ENCODE measurements around the gene NSMCE4A.
"Not testable (repeated sequence)": the region's sequence is repeated elsewhere in the genome, so short reads cannot be mapped to it uniquely, and the experiment has no call there.

NSMCE4A gene

DNA sequence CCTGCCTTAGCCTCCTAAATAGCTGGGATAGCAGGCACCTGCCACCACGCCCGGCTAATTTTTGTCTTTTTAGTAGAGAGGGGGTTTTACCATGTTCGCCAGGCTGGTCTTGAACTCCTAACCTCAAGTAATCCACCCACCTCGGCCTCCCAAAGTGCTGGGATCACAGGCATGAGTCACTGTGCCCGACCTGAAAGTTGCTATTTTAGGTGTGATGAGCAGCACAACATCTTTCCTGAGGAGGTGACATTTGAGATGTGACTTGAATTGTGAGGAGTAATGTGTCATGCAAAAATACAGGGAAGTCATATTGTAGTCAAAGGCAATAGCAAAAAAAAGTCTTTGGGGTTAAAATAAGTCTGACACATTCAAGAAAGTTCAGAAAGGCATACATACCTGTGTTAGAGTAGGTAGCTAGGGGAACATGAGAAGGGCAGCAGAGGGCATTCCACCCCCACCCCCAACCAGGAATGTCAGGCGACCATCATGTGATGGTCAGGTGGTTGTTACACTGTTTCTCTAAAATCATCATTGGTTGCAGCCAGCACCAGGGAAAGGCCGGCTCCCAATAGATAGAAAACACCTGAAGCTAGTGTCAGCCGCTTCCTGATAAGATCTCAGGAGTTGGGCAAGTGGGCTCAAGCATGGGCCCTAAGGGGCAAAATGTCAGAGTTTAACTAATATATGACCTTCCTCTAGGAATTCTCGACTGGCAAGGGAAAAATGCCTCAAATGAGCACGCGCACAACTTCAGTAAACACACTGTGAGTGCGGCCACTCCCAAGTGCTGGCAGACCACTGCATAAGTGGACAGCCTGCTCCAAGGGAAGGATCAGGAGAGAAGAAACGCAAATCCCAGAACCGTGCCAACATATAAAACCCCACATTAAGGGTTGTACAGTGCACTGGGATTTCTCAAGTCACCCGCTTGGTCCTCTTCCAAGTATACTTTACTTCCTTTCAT, 13.6 kb upstream of the NSMCE4A start, which contains the start of gene TACC2:
Gene TACC2, plus strand, starts transcription at position 803 of the 964 bp plus-strand sequence. CDS start 32,819 bp downstream, outside the sequence.
- no peak for DNase-seq

DNA sequence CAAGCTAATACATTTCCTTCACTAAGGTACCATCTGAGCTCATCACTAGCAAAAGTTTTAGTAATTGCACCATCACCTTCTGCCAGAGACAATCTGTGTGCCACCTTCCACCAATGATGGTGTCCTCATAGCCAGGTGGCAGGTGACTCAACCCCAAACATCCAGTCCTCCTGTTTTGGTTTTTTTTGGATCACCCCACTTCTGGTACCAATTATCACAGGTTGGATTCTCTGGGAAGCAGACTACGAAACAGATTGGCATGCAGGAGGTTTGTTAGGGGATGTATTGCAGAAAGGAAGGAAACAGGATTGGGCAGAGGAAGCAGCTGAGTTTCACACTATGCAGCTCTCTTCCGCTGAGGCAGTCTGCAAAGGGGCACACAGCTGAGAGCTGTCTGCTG, 9.4 kb upstream of the NSMCE4A start:
- DNase-seq, result no peak

DNA sequence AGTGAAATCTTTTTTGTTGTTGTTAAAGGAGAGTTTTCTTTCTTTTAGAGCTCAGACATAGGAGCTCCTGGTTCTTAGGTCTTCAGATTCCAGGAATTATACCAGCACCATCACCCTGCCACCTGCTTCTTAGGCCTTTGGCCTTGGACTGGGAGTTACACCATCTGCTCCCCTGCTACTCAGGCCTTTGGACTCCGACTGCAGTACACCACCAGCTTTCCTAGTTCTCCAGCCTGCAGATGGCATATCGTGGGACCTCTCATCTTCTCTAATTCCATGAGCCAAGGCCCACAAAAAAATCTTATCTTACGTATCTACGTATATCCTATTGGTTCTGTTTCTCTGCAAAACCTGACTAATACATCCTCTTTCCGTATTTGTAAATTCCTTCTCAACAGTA, 8.8 kb upstream of the NSMCE4A start:
- no peak for DNase-seq

DNA sequence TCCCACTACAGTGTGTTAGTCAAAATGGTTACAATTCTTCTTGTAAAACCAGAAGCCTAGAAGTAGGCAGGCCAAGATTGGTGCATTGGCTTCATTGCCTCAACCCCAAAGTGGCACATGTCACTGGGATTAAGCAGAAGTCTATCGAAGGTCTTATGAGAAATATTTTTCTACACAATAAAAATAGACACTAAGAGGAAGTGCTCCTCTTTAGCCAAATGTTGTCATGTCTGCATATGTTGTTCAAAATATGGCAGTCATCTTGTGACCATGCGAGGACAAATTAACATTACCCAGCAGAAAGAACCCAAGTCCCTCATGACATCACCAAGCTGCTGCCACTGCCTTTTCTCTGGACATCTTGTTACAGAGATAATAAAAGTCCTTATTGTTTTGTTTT, 6.3 kb upstream of the NSMCE4A start:
- no peak for DNase-seq

DNA sequence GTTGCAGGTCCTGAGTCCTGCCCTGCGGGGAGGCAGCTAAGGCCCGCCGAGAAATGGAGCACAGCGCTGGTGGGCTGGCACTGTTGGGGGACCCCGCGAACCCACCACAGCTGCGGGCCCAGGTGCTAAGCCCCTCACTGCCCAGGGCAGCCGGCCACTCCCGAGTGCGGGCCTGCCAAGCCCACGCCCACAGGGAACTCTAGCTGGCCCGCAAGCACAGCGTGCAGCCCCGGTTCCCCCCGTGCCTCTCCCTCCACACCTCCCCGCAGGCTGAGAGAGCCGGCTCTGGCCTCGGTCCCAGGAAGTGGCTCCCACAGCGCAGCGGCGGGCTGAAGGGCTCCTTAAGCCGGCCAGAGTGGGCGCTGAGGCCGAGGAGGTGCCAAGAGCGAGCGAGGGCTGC, 3.5 kb upstream of the NSMCE4A start:
- no peak for DNase-seq

DNA sequence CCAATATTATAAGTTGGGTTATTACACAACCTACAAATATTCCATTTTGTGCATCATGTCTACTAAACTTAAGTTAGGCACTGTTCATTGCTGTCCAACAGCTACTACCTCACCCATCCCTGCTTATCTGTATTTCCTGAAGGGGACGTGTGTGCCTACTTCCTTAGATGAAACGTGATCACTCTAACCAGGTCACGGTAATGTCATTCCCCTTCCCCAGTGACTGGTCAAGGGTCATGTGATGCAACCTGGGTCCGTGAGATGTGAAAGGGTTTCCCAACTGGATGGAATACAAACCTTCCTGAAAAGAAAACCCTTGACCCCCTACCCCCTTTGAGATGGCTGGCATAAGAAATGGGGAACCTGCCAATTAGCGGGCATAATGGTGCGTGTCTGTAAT, 1.6 kb upstream of the NSMCE4A start:
- no peak for DNase-seq

DNA sequence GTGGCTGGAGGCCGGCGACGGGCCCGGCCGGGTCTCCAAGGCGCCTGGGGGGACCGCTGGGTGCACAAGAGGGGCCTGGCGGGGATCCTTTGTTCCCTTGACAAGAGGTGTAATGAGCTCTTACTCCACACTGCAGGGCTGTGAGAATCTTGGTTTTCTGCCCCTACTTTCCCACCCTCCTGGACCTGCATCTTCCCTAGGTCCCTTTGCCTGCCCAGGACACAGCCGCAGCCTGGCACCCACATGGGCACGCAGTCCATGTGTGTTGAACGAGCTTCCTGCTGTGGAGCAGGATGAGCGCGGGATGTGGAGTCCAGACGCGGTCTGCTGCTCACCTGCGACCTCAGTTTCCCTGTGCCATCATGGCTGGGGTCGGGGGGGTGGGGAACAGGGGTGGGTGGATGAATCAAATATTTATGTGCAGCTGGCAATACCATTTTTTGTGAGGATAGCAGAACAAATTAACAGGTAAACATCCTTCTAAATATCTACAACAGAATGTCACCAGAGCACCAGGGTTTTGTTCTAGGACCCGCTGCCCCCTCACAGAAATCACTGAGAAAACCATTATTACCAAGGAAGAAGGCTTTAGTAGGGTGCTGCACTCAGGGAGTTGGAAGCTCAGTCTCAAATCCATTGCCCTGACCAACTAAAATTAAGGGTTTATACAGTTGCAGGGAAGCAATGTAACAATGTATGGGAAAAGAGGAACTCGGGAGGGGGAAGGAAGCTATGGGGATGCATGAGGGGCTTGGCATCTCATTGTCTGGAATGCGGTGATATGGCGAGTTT, 474 bp upstream of the NSMCE4A start:
- no peak for DNase-seq

DNA sequence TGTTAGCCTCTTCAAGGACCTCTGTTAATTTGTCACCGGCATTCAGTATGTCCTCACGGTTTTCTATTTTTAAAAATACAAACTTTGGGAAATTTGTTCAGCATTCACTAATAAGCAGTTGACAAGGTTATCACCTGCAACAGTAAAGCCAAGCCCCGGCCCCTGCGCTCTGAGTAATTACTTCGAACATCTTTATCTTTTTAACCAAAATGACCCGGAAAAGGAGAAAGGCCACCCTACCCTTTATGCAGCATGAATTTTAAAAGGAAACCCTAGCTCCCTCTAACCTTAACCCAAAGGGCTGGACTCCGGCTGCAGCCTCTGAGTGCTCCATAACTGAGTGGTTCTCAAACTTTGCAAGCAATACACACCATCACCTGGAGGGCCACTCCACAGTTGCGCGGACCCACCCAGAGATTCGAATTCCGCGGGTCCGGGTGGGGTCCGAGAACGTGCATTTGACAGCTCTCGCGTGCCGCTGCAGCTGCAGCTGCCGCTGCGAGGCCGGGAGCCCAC, 940 bp downstream of the NSMCE4A start:
- DNase-seq, result no peak

DNA sequence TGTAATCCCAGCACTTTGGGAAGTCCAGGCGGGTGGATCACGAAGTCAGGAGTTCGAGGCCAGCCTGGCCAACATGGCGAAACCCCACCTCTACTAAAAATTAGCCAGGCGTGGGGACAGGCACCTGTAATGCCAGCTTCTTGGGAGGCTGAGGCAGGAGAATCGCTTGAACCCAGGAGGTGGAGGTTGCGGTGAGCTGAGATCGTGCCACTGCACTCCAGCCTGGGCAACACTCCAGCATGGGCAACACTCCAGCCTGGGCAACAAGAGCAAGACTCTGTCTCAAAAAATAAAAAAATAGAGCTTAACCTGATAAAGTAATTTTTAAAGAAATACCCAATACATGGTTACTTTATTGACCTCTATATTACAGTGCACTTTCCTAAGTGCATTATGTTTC, 5.9 kb downstream of the NSMCE4A start:
- DNase-seq, result not testable (repeated sequence)

DNA sequence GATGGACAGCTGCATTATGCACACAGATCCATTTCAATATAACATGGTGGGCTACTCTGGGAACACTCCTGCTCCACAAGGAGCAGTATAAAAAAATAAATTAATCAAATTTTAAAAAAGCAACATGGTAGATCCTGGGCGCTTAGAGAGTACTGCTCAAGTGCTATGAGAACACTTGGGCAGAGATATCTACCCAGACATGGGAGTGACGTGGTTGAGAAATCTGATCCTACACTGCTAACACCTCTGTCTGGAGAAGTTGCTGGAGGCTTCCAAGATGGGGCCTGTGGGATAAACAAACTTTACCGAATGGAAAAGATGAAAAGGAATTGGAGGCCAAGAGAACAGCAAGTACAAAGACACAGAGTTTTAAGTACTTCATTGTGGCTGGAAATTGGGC, 9.0 kb downstream of the NSMCE4A start:
- no peak for DNase-seq

DNA sequence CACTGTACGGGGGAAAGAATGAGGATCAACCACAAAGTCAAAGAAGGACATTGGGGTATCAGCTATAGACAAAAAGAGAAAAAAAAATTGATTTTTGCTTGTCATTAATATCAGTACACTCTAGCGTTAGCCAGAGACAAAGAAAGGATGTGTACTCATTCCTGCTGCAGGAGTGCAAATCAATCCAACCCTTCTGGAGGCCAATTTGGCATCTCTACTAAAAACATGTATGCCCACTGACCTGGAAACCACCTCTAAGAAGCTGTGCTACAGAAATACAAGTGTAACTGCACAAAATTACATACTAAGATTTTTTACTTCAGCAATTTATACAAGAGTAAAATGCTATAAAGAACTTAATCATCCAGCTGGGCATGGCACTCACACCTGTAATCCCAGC, 13.6 kb downstream of the NSMCE4A start:
- no peak for DNase-seq

DNA sequence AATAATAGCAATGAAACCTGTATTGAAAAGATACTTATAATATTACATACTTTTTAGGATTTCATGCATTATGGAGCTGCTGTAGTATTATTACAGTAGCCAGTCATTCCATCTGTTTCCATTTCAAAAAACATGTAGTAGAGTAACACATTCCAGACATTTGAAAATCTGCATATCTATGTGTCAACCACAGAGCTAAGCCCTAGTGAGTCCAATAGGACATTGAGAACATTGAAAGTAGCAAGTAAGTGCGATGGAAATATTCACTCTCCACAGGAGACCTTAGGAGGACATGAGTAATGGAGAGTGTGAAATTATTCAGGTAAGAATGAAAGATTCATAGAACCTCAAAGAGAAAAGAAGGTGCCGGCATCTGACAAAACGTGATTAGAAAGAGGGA, 15.3 kb downstream of the NSMCE4A start:
- no peak for DNase-seq

DNA sequence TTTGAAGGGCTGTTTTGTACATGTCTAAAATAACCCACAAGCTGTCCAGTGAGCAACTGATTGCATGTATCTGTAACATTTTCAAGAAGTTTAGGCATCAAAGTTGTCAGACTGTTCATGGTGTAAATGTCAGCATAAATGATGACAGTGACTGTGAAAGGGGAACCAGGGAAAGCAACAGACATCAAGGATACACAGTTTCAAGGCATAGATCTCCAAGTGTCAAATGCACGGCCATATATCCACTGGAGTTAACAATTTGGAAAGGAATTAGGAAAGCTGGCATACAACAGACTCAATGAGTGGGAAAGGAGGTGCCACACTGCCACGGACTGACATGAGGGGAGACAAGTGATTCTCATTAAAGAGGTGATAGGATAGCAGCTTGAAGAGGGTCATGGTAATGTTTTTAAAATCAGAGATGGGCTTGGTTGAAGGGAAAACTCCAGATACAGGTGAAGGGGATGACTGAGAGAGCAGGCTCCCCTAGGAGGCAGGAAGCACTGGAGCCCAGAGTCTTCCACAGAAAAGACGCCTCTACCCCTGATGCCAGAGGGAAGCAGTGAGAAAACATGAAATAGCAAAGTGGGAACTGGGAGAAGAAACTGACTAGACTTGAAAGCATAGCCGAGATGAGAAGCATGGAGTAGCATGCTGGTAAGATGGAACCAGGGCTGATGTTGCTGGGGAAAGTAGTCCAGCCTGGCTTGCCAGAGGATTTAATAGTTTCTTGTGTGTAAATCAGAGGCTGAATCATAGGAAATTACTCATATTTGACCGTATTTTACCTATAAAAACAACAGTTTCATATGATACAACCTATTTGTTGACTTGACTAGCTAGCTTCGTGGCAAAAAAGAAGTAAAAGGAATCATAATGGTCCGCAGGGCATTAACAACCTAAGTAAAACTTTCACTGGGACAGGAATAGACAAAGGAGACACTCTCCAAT, 18.6 kb downstream of the NSMCE4A start:
- DNase-seq, result no peak

DNA sequence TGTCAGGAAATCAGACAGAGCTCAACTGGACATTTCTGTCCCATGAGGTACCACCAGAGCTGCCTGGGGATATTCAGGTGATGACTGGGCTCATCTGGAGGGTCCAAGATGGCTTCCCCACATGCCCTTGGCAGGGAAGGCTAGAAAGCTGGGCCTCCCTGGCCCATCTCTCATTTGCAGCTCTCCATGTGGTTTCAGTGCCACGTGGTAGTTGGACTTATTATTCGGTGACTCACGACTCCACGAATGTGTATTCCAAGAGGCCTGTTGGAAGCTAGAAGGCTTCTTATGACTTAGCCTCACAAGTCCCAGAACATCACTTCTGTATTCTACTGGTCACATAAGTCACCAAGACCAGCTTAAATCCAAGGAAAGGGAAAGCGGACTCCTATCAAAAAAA, 22.8 kb downstream of the NSMCE4A start:
- no peak for DNase-seq

DNA sequence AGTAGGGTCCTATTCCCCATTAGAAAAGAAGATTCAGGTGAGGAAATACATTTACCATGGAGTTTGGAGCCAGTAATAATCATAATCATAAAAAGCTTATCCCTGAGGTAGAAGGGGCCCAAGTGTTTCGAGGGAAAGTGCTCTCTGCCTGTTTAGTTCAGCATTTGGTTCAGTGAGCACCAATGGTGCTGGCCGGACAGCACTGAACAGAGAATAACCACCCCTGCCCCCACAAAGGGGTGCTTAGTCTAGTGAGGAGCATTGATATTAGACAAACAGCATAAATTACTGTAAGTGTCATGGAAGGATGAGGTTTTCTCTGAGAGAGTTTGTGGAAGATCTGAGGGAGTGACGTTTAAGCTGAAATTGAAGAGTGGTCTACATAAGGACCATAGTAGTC, 25.6 kb downstream of the NSMCE4A start:
- DNase-seq, result no peak

DNA sequence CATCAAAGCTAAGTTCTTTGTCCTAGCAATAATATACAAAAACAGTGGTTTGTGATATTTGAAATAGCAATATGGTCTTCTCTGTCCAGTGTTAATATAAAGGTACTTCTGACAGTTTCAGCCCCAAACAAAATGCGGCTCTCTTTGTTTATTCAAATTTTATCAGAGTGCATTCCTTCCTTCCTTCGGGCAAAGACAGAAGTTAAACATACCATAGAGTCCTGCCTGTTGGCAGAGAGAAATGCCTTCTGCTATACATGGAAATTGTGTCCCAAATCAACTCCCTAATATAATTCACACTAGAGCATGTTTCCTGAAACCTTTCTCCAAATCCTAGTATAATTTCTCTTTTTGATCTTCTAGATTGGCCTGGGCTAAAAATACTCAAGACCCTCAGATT, 26.0 kb downstream of the NSMCE4A start:
- no peak for DNase-seq

DNA sequence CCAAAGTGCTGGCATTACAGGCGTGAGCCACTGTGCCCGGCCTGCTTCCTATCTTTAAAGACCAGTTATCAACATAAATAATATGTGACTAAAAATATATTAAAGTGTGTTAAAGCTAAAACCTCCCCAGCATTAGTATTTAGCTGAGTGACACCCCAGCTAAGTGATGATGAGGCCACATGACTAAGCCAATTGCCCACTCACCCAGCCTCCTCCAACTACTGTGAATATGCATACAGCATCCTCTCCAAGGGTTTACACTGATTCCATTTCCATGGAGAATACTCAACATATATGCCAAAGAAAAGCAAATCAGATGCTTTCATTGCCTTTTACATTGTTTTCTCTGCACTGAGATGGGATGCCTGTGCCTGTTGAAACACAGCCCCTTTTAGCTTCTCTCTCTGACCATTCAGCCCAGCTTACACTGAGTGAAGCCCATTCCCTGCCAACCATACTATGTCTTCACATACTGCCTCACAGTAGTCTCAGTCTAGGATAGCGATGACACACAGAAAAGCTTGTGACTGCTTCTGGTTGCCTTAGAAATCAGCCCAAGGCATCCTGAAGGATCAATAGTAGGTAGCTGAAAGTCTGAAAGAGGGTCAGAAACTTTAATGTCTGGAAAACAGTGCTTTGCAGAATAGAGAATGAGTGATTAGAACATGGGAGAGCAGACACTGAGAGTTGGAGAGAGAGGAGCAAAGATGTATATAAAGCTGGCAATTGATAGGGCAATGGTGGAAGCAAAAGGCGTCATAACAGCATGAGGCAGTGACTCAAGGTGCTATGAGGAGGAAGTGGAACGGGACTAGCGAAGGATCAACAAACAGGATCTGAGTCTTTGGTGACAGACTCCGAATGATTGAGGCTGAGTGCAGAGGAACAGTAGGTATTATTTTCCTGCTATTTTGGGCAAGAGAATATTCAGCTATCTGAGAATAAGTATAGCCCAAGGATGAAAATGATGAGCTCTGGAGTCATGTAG, 27.4 kb downstream of the NSMCE4A start:
- DNase-seq, result no peak

DNA sequence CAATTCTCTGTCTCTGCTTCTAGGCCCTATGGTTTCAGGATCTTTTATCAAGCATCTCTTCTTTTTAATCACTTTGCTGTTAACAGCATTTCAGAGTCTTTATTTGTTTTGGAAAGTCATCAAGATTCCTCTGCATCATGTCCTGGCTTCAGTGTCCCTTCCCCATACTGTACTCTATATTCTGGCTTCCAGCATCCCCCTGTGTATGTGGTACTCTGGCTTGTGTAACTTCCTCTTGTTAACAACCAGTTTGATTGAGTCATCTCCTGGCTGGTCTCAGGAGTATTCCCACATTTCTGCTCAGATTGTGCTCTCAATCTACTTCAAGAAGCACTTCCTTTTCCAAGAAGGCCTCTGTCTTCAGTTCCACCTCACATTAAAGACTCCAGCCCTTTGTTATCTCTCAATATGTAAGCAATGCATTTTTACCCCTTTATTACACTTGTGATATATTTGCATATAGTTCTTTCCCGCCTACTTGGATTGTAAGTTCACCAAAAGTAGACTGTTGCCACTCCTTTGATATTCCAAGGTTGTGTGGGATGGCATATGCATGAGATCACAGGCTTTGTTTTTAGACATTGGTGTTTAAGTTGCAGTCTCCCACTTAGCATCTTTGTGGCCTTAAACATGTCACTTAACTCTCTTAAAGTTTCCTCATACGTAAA, 32.1 kb downstream of the NSMCE4A start:
- DNase-seq, result no peak

DNA sequence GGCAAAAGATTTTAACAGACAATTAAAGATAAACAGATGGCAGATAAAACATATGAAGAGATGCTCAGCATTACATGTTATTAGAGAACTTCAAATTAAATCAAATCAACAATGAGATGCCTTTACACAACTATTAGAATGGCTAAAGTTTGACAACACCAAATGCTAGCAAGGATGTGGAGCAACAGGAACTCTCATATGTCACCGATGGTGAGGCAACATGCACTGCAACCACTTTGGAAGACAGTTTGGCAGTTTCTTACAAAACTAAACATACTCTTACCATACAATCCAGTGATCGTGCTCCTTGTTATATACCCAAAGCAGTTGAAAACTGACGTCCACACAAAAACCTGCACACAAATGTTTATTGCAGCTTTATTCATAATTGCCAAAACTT, 33.5 kb downstream of the NSMCE4A start:
- DNase-seq, result no peak

DNA sequence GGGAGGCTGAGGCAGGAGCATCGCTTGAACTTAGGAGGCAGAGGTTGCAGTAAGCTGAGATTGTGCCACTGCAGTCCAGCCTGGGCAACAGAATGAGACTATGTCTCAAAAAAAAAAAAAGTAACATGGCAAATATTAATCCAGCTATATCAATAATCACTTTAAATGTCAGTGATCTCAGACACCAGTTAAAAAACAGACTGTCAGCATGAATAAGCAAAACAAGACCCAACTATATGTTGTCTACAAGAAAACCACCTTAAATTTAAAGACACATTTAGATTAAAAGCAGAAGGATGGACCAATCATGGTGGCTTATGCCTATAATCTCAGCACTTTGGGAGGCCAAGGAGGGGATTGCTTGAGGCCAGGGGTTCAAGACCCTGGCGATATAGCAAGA, 38.7 kb downstream of the NSMCE4A start:
- DNase-seq, result no peak

DNA sequence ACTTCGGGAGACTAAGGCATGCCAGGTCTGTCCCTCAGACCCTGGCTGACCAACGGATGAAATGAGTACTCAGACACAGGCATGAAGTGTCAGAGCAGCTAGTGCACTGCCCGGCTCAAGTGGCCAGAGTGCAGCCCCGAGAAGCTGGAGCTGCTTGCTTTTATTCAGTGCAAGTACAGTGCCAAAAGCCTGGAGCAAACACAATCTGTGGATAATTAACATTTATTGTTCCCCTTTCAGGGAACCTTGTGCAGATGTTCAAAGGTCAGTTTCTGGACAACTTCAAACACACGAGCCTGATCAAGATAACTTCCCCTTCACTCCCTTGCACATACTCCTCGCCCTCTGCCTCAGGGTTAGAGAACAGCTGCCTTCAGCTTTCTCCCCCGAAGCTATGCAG, 39.3 kb downstream of the NSMCE4A start:
- no peak for DNase-seq
